ENCODE measurements around the gene TRPM3. TPM values are rescaled to one million over a fixed set of nuclear protein-coding genes. Genes with fewer than 3 reads are reported as not detected.

Gene TRPM3
- total and polyA plus RNA-seq, 9 of the 15 experiments (the other 6 are each of a cell fraction or from before 2014, with no cell fraction given), result 0.04 TPM; not detected in 8

GRCh38 chr9:70569791-70570190 is 551.6 kb downstream of the TRPM3 start:
- ATAC-seq (no peak), DNase-seq (ENCODE audit: extremely low read depth in 1 of 4, low spot score in 3 of 4) (no peak), FAIRE-seq (no peak)
- Histone ChIP-seq H3K36me3 (ENCODE audit: control insufficient read depth, insufficient read depth, low read length) (no peaks in the 10 kb centered on the region), H3K79me2 (ENCODE audit: control insufficient read depth, insufficient read depth, low read length) (no peaks in the 10 kb centered on the region), H3K9me3 (replicated peaks; ENCODE audit: control insufficient read depth, insufficient read depth, low read depth, low read length) (no peaks in the 10 kb centered on the region), H2AFZ (ENCODE audit: low read depth, low read length) (no peak overlapping the region), H3K4me3 (no peak overlapping the region), H4K20me1 (replicated peaks; ENCODE audit: control insufficient read depth, insufficient read depth, low read length) (no peaks in the 10 kb centered on the region), H3K27ac (ENCODE audit: extremely low read depth, low read depth, low read length) (no peak overlapping the region), H3K27me3 (ENCODE audit: control insufficient read depth in 2 of 2, insufficient read depth in 2 of 2, low read length in 2 of 2) (peaks cover 2 to 10% of the 10 kb centered on the region in 2 experiments; a peak in 2 of 5 replicates), H3K4me1 (replicated peaks in 1 of 2; ENCODE audit: control insufficient read depth in 2 of 2, insufficient read depth in 2 of 2, low read length in 2 of 2) (no peaks in the 10 kb centered on the region), H3K4me2 (ENCODE audit: insufficient read depth, low read length) (no peak overlapping the region), H3K9ac (ENCODE audit: insufficient read depth in 1 of 2, low read depth in 2 of 2, low read length in 2 of 2) (no peak overlapping the region), H3K9me1 (ENCODE audit: control insufficient read depth, insufficient read depth, low read length) (no peaks in the 10 kb centered on the region)
- in situ Hi-C loops (cut with MboI) (no loop called here), intact Hi-C loops (cut with micrococcal nuclease) (no loop called here)
- WGBS (ENCODE audit: insufficient coverage, low coverage, missing lambda C conversion rate), result 5% methylated on average over 3 of the region's 3 CpGs
- POLR2A ChIA-PET, result interaction anchor here (0.7 kb wide), 1 partner anchor 1494 kb away, joined by 3 read pairs; no protein-coding TSS in a partner anchor
- BruUV-seq (replicated peaks), result no TSS peak
- TF ChIP-seq GABPA (tag; conservative IDR thresholded peaks at IDR 0.05; ENCODE audit: low read depth) (no peak), TAL1 (IDR thresholded peaks at IDR 0.05) (no peak), LCOR (CRISPR knock-in tag; IDR thresholded peaks at IDR 0.05) (no peak), CEBPG (CRISPR knock-in tag; IDR thresholded peaks at IDR 0.05) (no peak), CEBPG (tag; conservative IDR thresholded peaks at IDR 0.05 in 1 of 2, IDR thresholded peaks at IDR 0.05 in 1 of 2) (no peak), ZNF274 (IDR thresholded peaks at IDR 0.05; ENCODE audit: borderline replicate concordance, low read depth, low read length) (no peak), RNF2 (IDR thresholded peaks at IDR 0.05) (no peak), NR3C1 (CRISPR knock-in tag; IDR thresholded peaks at IDR 0.05) (no peak), FOS (IDR thresholded peaks at IDR 0.05; ENCODE audit: extremely low read depth, insufficient read length) (no peak), ZNF143 (CRISPR knock-in tag; IDR thresholded peaks at IDR 0.05) (no peak), ILF3 (IDR thresholded peaks at IDR 0.05; ENCODE audit: borderline replicate concordance) (no peak)
- CTCF ChIA-PET (ENCODE audit: low intra/inter-chr PET ratio), result no interaction called here

Measured in K562 (cell line).